Measurements from ENCODE around the gene CLDND1. TPM values are rescaled to one million over a fixed set of nuclear protein-coding genes. Genes with fewer than 3 reads are reported as not detected.

Gene CLDND1
- total RNA-seq, 4 donors from 2014 or later = 47.5 to 115 (median 87.2) TPM

GRCh38 chr3:98542623-98543022, 19.9 kb upstream of the CLDND1 start:
- Histone ChIP-seq H3K27me3 (no peaks in the 10 kb centered on the region), H3K4me3 (no peak overlapping the region), H3K36me3 (no peaks in the 10 kb centered on the region), H3K27ac (no peak overlapping the region), H3K9me3 (no peaks in the 10 kb centered on the region), H3K4me1 (no peaks in the 10 kb centered on the region)
- in situ Hi-C loops (cut with MboI; ENCODE audit: low sequenced_read_pairs in 4 of 4) (no loop called here), intact Hi-C loops (cut with DNase I; ENCODE audit: low total_unique reads) (no loop called here)
- ATAC-seq = no peak
- TF ChIP-seq POLR2A (IDR thresholded peaks at IDR 0.05) = no peak
- no peak for TF ChIP-seq CTCF (IDR thresholded peaks at IDR 0.05 in 4 of 5, conservative IDR thresholded peaks at IDR 0.05 in 1 of 5)
- DNase-seq = no peak

- Histone ChIP-seq H3K27ac (no peak overlapping the region), H3K4me1 (no peaks in the 10 kb centered on the region), H3K4me3 (no peak overlapping the region), H3K9me3 (no peaks in the 10 kb centered on the region), H3K27me3 (no peaks in the 10 kb centered on the region), H3K36me3 (no peaks in the 10 kb centered on the region)
- TF ChIP-seq POLR2A (IDR thresholded peaks at IDR 0.05) = no peak
- TF ChIP-seq CTCF (IDR thresholded peaks at IDR 0.05 in 4 of 5, conservative IDR thresholded peaks at IDR 0.05 in 1 of 5) = no peak
- no peak for ATAC-seq
- intact Hi-C loops (cut with DNase I; ENCODE audit: low total_unique reads) = no loop called here
- no peak for DNase-seq
- in situ Hi-C loops (cut with MboI; ENCODE audit: low sequenced_read_pairs in 4 of 4) = no loop called here
These were observed 19.0 kb upstream of the CLDND1 start for GRCh38 chr3:98541695-98542094.

GRCh38 chr3:98540346-98540745, 17.6 kb upstream of the CLDND1 start:
- TF ChIP-seq POLR2A (IDR thresholded peaks at IDR 0.05) = no peak
- no peak for TF ChIP-seq CTCF (IDR thresholded peaks at IDR 0.05 in 4 of 5, conservative IDR thresholded peaks at IDR 0.05 in 1 of 5)
- Histone ChIP-seq H3K36me3 (no peaks in the 10 kb centered on the region), H3K27ac (no peak overlapping the region), H3K9me3 (no peaks in the 10 kb centered on the region), H3K4me1 (no peaks in the 10 kb centered on the region), H3K27me3 (no peaks in the 10 kb centered on the region), H3K4me3 (no peak overlapping the region)
- in situ Hi-C loops (cut with MboI; ENCODE audit: low sequenced_read_pairs in 4 of 4) (no loop called here), intact Hi-C loops (cut with DNase I; ENCODE audit: low total_unique reads) (no loop called here)
- ATAC-seq (no peak), DNase-seq (no peak)

GRCh38 chr3:98536456-98537017, 13.8 kb upstream of the CLDND1 start:
- DNase-seq = no peak
- intact Hi-C loops (cut with DNase I; ENCODE audit: low total_unique reads) = no loop called here

More at GRCh38 chr3:98536456-98537017, 13.8 kb upstream of the CLDND1 start:
- Histone ChIP-seq H3K4me1 (no peaks in the 10 kb centered on the region), H3K4me3 (no peak overlapping the region), H3K36me3 (no peaks in the 10 kb centered on the region), H3K9me3 (no peaks in the 10 kb centered on the region), H3K27me3 (no peaks in the 10 kb centered on the region), H3K27ac (no peak overlapping the region)
- no peak for ATAC-seq
- no peak for TF ChIP-seq POLR2A (IDR thresholded peaks at IDR 0.05)
- no peak for TF ChIP-seq CTCF (IDR thresholded peaks at IDR 0.05 in 4 of 5, conservative IDR thresholded peaks at IDR 0.05 in 1 of 5)
- in situ Hi-C loops (cut with MboI; ENCODE audit: low sequenced_read_pairs in 4 of 4) = no loop called here
